Measurements from ENCODE around the gene THADA.
"Not testable (repeated sequence)": the region's sequence is repeated elsewhere in the genome, so short reads cannot be mapped to it uniquely, and the experiment has no call there.

THADA gene

GRCh38 chr2:43300222-43300621 lies 295.6 kb downstream of the THADA start:
- Histone ChIP-seq H3K9ac (ENCODE audit: low read depth, low read length) (no peak overlapping the region), H3K27me3 (ENCODE audit: insufficient read depth, low read length, poor library complexity) (no peaks in the 10 kb centered on the region), H3K4me1 (ENCODE audit: insufficient read depth, low read length) (peaks cover 2% of the 10 kb centered on the region; the same call in 1 of the 2 replicates), H3K9me3 (ENCODE audit: insufficient read depth, low read length, severe bottlenecking) (no peaks in the 10 kb centered on the region), H3K4me3 (ENCODE audit: low read depth in 1 of 2, low read length in 2 of 2) (no peak overlapping the region), H3K36me3 (ENCODE audit: insufficient read depth, low read length) (no peaks in the 10 kb centered on the region), H3K4me2 (ENCODE audit: insufficient read depth, low read length) (no peak overlapping the region), H3K79me2 (ENCODE audit: insufficient read depth, low read length) (no peaks in the 10 kb centered on the region), H3K27ac (ENCODE audit: low read length) (no peak overlapping the region), H4K20me1 (ENCODE audit: insufficient read depth, low read length) (no peaks in the 10 kb centered on the region), H2AFZ (ENCODE audit: low read depth, low read length) (no peak overlapping the region)
- no peak for DNase-seq
- TF ChIP-seq EZH2 (IDR thresholded peaks at IDR 0.05; ENCODE audit: borderline replicate concordance, low read depth, low read length, severe bottlenecking) = no peak
- TF ChIP-seq, protein P1, sequence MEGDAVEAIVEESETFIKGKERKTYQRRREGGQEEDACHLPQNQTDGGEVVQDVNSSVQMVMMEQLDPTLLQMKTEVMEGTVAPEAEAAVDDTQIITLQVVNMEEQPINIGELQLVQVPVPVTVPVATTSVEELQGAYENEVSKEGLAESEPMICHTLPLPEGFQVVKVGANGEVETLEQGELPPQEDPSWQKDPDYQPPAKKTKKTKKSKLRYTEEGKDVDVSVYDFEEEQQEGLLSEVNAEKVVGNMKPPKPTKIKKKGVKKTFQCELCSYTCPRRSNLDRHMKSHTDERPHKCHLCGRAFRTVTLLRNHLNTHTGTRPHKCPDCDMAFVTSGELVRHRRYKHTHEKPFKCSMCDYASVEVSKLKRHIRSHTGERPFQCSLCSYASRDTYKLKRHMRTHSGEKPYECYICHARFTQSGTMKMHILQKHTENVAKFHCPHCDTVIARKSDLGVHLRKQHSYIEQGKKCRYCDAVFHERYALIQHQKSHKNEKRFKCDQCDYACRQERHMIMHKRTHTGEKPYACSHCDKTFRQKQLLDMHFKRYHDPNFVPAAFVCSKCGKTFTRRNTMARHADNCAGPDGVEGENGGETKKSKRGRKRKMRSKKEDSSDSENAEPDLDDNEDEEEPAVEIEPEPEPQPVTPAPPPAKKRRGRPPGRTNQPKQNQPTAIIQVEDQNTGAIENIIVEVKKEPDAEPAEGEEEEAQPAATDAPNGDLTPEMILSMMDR (IDR thresholded peaks at IDR 0.05; ENCODE audit: borderline replicate concordance, extremely low read depth, low read length, poor library complexity, severe bottlenecking) = no peak
- ATAC-seq (ENCODE audit: insufficient read depth, low read depth) = no peak

DNA sequence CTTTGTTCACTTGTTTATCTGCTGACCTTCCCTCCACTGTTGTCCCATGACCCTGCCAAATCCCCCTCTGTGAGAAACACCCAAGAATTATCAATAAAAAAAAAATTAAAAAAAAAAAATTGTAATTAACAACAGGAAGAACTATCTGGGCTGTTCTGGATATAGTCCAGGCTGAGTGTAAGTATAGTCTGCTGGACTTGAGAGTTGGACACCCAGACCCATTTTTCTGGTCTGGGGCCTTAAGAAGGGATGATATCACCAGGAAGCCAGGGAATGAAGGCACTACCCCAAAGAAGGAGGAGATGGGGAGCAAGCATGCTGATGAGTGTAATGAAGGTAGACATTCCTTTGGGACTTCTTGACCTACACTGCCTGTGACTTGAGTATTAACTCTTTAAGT lies 297.3 kb downstream of the THADA start:
- DNase-seq (no peak), ATAC-seq (ENCODE audit: insufficient read depth, low read depth) (no peak)
- Histone ChIP-seq H2AFZ (ENCODE audit: low read depth, low read length) (no peak overlapping the region), H3K27me3 (ENCODE audit: insufficient read depth, low read length, poor library complexity) (no peaks in the 10 kb centered on the region), H3K36me3 (ENCODE audit: insufficient read depth, low read length) (no peaks in the 10 kb centered on the region), H3K27ac (ENCODE audit: low read length) (no peak overlapping the region), H3K9me3 (ENCODE audit: insufficient read depth, low read length, severe bottlenecking) (no peaks in the 10 kb centered on the region), H3K79me2 (ENCODE audit: insufficient read depth, low read length) (no peaks in the 10 kb centered on the region), H4K20me1 (ENCODE audit: insufficient read depth, low read length) (no peaks in the 10 kb centered on the region), H3K4me1 (ENCODE audit: insufficient read depth, low read length) (peaks cover 19% of the 10 kb centered on the region), H3K4me2 (ENCODE audit: insufficient read depth, low read length) (no peak overlapping the region), H3K4me3 (ENCODE audit: low read depth in 1 of 2, low read length in 2 of 2) (no peak overlapping the region), H3K9ac (ENCODE audit: low read depth, low read length) (no peak overlapping the region)
- TF ChIP-seq EZH2 (IDR thresholded peaks at IDR 0.05; ENCODE audit: borderline replicate concordance, low read depth, low read length, severe bottlenecking) = no peak
- TF ChIP-seq, protein P1 (IDR thresholded peaks at IDR 0.05; ENCODE audit: borderline replicate concordance, extremely low read depth, low read length, poor library complexity, severe bottlenecking) = no peak

DNA sequence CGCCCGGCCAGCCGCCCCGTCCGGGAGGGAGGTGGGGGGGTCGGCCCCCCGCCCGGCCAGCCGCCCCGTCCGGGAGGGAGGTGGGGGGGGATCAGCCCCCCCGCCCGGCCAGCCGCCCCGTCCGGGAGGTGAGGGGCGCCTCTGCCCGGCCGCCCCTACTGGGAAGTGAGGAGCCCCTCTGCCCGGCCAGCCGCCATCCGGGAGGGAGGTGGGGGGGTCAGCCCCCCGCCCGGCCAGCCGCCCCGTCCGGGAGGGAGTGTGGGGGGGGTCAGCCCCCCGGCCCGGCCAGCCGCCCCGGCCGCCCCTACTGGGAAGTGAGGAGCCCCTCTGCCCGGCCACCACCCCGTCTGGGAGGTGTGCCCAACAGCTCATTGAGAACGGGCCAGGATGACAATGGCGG lies 298.1 kb downstream of the THADA start:
- H3K36me3 ChIP-seq (ENCODE audit: insufficient read depth, low read length); ATAC-seq (ENCODE audit: insufficient read depth, low read depth); H3K9me3 ChIP-seq (ENCODE audit: insufficient read depth, low read length, severe bottlenecking); H3K4me3 ChIP-seq (ENCODE audit: low read depth in 1 of 2, low read length in 2 of 2); H3K27ac ChIP-seq (ENCODE audit: low read length); H2AFZ ChIP-seq (ENCODE audit: low read depth, low read length); DNase-seq; H3K27me3 ChIP-seq (ENCODE audit: insufficient read depth, low read length, poor library complexity); H3K9ac ChIP-seq (ENCODE audit: low read depth, low read length); H3K4me2 ChIP-seq (ENCODE audit: insufficient read depth, low read length); H3K79me2 ChIP-seq (ENCODE audit: insufficient read depth, low read length); H4K20me1 ChIP-seq (ENCODE audit: insufficient read depth, low read length): not testable (repeated sequence)
- peaks cover 25% of the 10 kb centered on the region for H3K4me1 ChIP-seq (ENCODE audit: insufficient read depth, low read length)

- no peak overlapping the region for H3K4me3 ChIP-seq (ENCODE audit: low read depth in 1 of 2, low read length in 2 of 2)
Observed at GRCh38 chr2:43294973-43295603, 300.8 kb downstream of the THADA start.

More at GRCh38 chr2:43294973-43295603, 300.8 kb downstream of the THADA start:
- no peaks in the 10 kb centered on the region for H4K20me1 ChIP-seq (ENCODE audit: insufficient read depth, low read length)
- peak overlapping the region; percentile 80; the same call in 1 of the 2 replicates for H3K27ac ChIP-seq (ENCODE audit: low read length)
- no peak overlapping the region for H2AFZ ChIP-seq (ENCODE audit: low read depth, low read length)
- DNase-seq (no peak), ATAC-seq (ENCODE audit: insufficient read depth, low read depth) (no peak)
- H3K79me2 ChIP-seq (ENCODE audit: insufficient read depth, low read length) = no peaks in the 10 kb centered on the region
- H3K4me2 ChIP-seq (ENCODE audit: insufficient read depth, low read length) = no peak overlapping the region
- H3K4me1 ChIP-seq (ENCODE audit: insufficient read depth, low read length) = peaks cover 25% of the 10 kb centered on the region
- TF ChIP-seq, protein P1 (IDR thresholded peaks at IDR 0.05; ENCODE audit: borderline replicate concordance, extremely low read depth, low read length, poor library complexity, severe bottlenecking) = no peak
- TF ChIP-seq EZH2 (IDR thresholded peaks at IDR 0.05; ENCODE audit: borderline replicate concordance, low read depth, low read length, severe bottlenecking) = no peak
- no peaks in the 10 kb centered on the region for H3K27me3 ChIP-seq (ENCODE audit: insufficient read depth, low read length, poor library complexity)
- peaks cover 25% of the 10 kb centered on the region for H3K36me3 ChIP-seq (ENCODE audit: insufficient read depth, low read length)
- no peaks in the 10 kb centered on the region for H3K9me3 ChIP-seq (ENCODE audit: insufficient read depth, low read length, severe bottlenecking)
- H3K9ac ChIP-seq (ENCODE audit: low read depth, low read length) = no peak overlapping the region
